Lung (tissue), 12 donors: Measurements from ENCODE around the gene PLXND1. TPM values are rescaled to one million over a fixed set of nuclear protein-coding genes. Genes with fewer than 3 reads are reported as not detected.

Experiments
- ATAC-seq: fragments of 200-7000 bp; cut with Tn5 transposase; one replicate; pipeline ENCODE4 v1.9.1; 2020; ENCODE audit warnings: moderate number of reproducible peaks; ENCODE audit not compliant: insufficient read depth, low FRiP score
- DNase-seq, 3 donors: peaks; one replicate each; pipeline ENCODE4 v3.0.0-alpha.2; 2013 to 2017
- H3K27ac ChIP-seq, 2 donors: one replicate each; pipeline ENCODE4 v1.5.1; 2013; ENCODE audit warnings: mild to moderate bottlenecking in 2 of 2, moderate library complexity in 2 of 2, control low read depth in 1 of 2, inconsistent platforms in 1 of 2, low read depth in 1 of 2, low read length in 1 of 2
- H3K27me3 ChIP-seq, 3 donors: one replicate each; pipeline ENCODE4 v1.5.1; 2013; ENCODE audit warnings: low read length in 2 of 3; ENCODE audit not compliant: control insufficient read depth in 3 of 3, insufficient read depth in 3 of 3
- H3K36me3 ChIP-seq, 4 donors: one replicate each; pipeline ENCODE4 v1.5.1; 2013; ENCODE audit warnings: low read length in 4 of 4, mild to moderate bottlenecking in 1 of 4, moderate library complexity in 1 of 4; ENCODE audit not compliant: control insufficient read depth in 4 of 4, insufficient read depth in 4 of 4
- H3K4me1 ChIP-seq, 5 donors: one replicate each; pipeline ENCODE4 v1.5.1; 2013; ENCODE audit warnings: low read length in 5 of 5, mild to moderate bottlenecking in 2 of 5, moderate library complexity in 1 of 5; ENCODE audit not compliant: control insufficient read depth in 5 of 5, insufficient read depth in 5 of 5
- H3K4me3 ChIP-seq: one replicate; pipeline ENCODE4 v1.5.1; 2013; ENCODE audit warnings: mild to moderate bottlenecking, control low read depth, moderate library complexity
- H3K9ac ChIP-seq, 2 donors: one replicate each; pipeline ENCODE4 v1.5.1; 2013; ENCODE audit warnings: low read length in 2 of 2, control low read depth in 1 of 2; ENCODE audit not compliant: insufficient read depth in 1 of 2
- H3K9me3 ChIP-seq, 4 donors: one replicate each; pipeline ENCODE4 v1.5.1; 2013; ENCODE audit warnings: low read length in 3 of 4, mild to moderate bottlenecking in 1 of 4, moderate library complexity in 1 of 4; ENCODE audit not compliant: control insufficient read depth in 4 of 4, insufficient read depth in 3 of 4
- WGBS, 2 donors: extraction: QIAGEN DNeasy Blood & Tissue Kit; methylation state at CpG; one replicate each; pipeline ENCODE4 v1.1.7; 2013; 5-methylcytosine and 5-hydroxymethylcytosine counted together
- polyA plus RNA-seq, 2 donors: library from polyadenylated mRNA; stranded (reverse); fragments of 200-250 nt; gene quantifications; one replicate each; pipeline ENCODE4 v1.2.1, GENCODE V29; 2013
- total RNA-seq, 2 donors: library from RNA; depleted of rRNA in 1 of 2; stranded (reverse); fragments of >200 nt in 1 of 2; gene quantifications; one replicate each; pipeline ENCODE4 v1.2.1, GENCODE V29; 2014 to 2021
- TF ChIP-seq, protein P1 (sequence below): IDR thresholded peaks from 2 replicates; pipeline ENCODE4 v1.5.1; 2012; ENCODE audit warnings: mild to moderate bottlenecking; ENCODE audit errors: control extremely low read depth, extremely low read depth
- donor health status: control.
- donor health status: control.
- donor health status: Bipolar disorder and iron deficiency.
- donor health status: healthy.
- donor health status: DM: yes; HTN: yes; CAD: no.

Gene PLXND1
- total and polyA plus RNA-seq, 4 donors = 128 to 233 (median 180) TPM

DNA sequence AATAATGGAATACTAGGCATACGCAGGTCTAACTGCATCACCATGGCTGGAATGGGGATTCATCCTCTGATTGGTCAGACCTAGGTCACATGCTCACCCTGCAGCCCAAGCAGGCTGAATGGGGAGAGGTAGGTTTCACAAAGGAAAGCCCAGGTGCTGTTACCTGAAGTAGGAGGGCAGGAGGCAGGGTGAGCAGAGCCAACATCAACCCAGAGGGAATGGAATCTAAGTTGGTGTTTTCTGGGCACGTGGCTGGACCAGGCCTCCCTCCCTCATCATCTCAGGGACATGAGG lies 70.2 kb downstream of the PLXND1 start:
- Histone ChIP-seq H3K9ac (no peak overlapping the region), H3K4me1 (no peaks in the 10 kb centered on the region), H3K9me3 (no peaks in the 10 kb centered on the region), H3K36me3 (no peaks in the 10 kb centered on the region), H3K27ac (no peak overlapping the region), H3K4me3 (no peak overlapping the region), H3K27me3 (no peaks in the 10 kb centered on the region)
- TF ChIP-seq, protein P1, sequence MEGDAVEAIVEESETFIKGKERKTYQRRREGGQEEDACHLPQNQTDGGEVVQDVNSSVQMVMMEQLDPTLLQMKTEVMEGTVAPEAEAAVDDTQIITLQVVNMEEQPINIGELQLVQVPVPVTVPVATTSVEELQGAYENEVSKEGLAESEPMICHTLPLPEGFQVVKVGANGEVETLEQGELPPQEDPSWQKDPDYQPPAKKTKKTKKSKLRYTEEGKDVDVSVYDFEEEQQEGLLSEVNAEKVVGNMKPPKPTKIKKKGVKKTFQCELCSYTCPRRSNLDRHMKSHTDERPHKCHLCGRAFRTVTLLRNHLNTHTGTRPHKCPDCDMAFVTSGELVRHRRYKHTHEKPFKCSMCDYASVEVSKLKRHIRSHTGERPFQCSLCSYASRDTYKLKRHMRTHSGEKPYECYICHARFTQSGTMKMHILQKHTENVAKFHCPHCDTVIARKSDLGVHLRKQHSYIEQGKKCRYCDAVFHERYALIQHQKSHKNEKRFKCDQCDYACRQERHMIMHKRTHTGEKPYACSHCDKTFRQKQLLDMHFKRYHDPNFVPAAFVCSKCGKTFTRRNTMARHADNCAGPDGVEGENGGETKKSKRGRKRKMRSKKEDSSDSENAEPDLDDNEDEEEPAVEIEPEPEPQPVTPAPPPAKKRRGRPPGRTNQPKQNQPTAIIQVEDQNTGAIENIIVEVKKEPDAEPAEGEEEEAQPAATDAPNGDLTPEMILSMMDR = no peak
- no peak for ATAC-seq
- 87 to 91% methylated on average over 2 of the region's 2 CpGs for WGBS, 2 donors
- no peak for DNase-seq

GRCh38 chr3:129535075-129535474 lies 71.4 kb downstream of the PLXND1 start:
- Histone ChIP-seq H3K9ac (no peak overlapping the region), H3K4me1 (peaks cover 0 to 8% (median 3%) of the 10 kb centered on the region in 5 donors), H3K4me3 (no peak overlapping the region), H3K27me3 (no peaks in the 10 kb centered on the region), H3K36me3 (no peaks in the 10 kb centered on the region), H3K27ac (no peak overlapping the region), H3K9me3 (no peaks in the 10 kb centered on the region)
- DNase-seq (no peak), ATAC-seq (no peak)
- WGBS, 2 donors = 89 to 94% methylated on average over 1 of the region's 1 CpG
- TF ChIP-seq, protein P1 = no peak

DNA sequence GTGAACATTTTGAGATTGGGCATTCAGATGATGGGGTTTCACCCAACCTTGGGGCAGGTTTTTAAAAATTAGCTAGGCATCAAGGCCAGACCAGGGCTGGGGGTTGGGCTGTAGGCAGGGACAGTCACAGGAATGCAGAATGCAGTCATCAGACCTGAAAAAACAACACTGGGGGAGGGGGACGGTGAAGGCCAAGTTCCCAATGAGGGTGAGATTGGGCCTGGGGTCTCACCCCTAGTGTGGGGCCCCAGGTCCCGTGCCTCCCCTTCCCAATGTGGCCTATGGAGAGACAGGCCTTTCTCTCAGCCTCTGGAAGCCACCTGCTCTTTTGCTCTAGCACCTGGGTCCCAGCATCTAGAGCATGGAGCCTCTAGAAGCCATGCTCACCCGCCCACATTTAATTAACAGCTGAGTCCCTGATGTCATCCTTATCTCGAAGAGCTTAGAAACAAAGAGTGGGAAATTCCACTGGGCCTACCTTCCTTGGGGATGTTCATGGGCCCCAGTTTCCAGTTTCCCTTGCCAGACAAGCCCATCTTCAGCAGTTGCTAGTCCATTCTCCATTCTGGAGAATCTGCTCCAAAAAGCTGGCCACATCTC lies 71.9 kb downstream of the PLXND1 start:
- H3K27ac ChIP-seq = no peak overlapping the region
- H3K4me1 ChIP-seq = peaks cover 0 to 14% (median 7%) of the 10 kb centered on the region in 5 donors
- no peaks in the 10 kb centered on the region for H3K27me3 ChIP-seq
- TF ChIP-seq, protein P1 = no peak
- DNase-seq (no peak), ATAC-seq (no peak)
- WGBS, 2 donors = 89 to 91% methylated on average over 4 of the region's 4 CpGs
- H3K9ac ChIP-seq = no peak overlapping the region
- H3K36me3 ChIP-seq = no peaks in the 10 kb centered on the region
- no peaks in the 10 kb centered on the region for H3K9me3 ChIP-seq
- H3K4me3 ChIP-seq = no peak overlapping the region

- WGBS, 2 donors = 97 to 98% methylated on average over 16 of the region's 16 CpGs
- no peak for ATAC-seq
- TF ChIP-seq, protein P1 = no peak
- Histone ChIP-seq H3K27ac (no peak overlapping the region), H3K27me3 (no peaks in the 10 kb centered on the region), H3K9ac (no peak overlapping the region), H3K4me3 (no peak overlapping the region), H3K9me3 (no peaks in the 10 kb centered on the region), H3K4me1 (peaks cover 0 to 17% (median 7%) of the 10 kb centered on the region in 5 donors), H3K36me3 (no peaks in the 10 kb centered on the region)
- DNase-seq = no peak
These were observed 73.1 kb downstream of the PLXND1 start for GRCh38 chr3:129533406-129533805.
